ENCODE results near the gene ASXL1. TPM values are rescaled to one million over a fixed set of nuclear protein-coding genes. Genes with fewer than 3 reads are reported as not detected.

Gene ASXL1
- total and polyA plus RNA-seq, 9 of the 15 experiments (the other 6 are each of a cell fraction or from before 2014, with no cell fraction given): 6.5 to 65.3 (median 32.3) TPM

- WGBS (ENCODE audit: insufficient coverage, low coverage, missing lambda C conversion rate): 42% methylated on average over 2 of the region's 2 CpGs
- H3K9ac ChIP-seq (ENCODE audit: insufficient read depth in 1 of 2, low read depth in 2 of 2, low read length in 2 of 2): no peak overlapping the region
- H3K79me2 ChIP-seq (ENCODE audit: control insufficient read depth, insufficient read depth, low read length): peaks cover 50% of the 10 kb centered on the region
- H3K4me1 ChIP-seq (replicated peaks in 1 of 2; ENCODE audit: control insufficient read depth in 2 of 2, insufficient read depth in 2 of 2, low read length in 2 of 2): peaks cover 0 to 5% of the 10 kb centered on the region in 2 experiments; a peak in 2 of 5 replicates
- peak overlapping the region; percentile 42; the same call in 2 of the 3 replicates for H3K27ac ChIP-seq (ENCODE audit: extremely low read depth, low read depth, low read length)
- ChIA-PET POLR2A (interaction anchor here (1.1 to 1.5 kb wide), 5 partner anchors 9 to 32 kb away, joined by 3 to 5 read pairs (median 3); no protein-coding TSS in a partner anchor), CTCF (ENCODE audit: low intra/inter-chr PET ratio) (no interaction called here)
- in situ Hi-C loops (cut with MboI) (no loop called here), intact Hi-C loops (cut with micrococcal nuclease) (no loop called here)
- no peaks in the 10 kb centered on the region for H3K9me3 ChIP-seq (replicated peaks; ENCODE audit: control insufficient read depth, insufficient read depth, low read depth, low read length)
- no TSS peak for BruUV-seq (replicated peaks)
- H3K4me3 ChIP-seq: no peak overlapping the region
- H3K4me2 ChIP-seq (ENCODE audit: insufficient read depth, low read length): no peak overlapping the region
- no peak for FAIRE-seq
- no peaks in the 10 kb centered on the region; the same call in 1 of the 2 replicates for H4K20me1 ChIP-seq (replicated peaks; ENCODE audit: control insufficient read depth, insufficient read depth, low read length)
- peak; percentile 72 for ATAC-seq
- peaks cover 22% of the 10 kb centered on the region; the same call in 1 of the 3 replicates for H3K36me3 ChIP-seq (ENCODE audit: control insufficient read depth, insufficient read depth, low read length)
- no peaks in the 10 kb centered on the region for H3K9me1 ChIP-seq (ENCODE audit: control insufficient read depth, insufficient read depth, low read length)
- DNase-seq (ENCODE audit: extremely low read depth in 1 of 4, low spot score in 3 of 4): no peak
- H2AFZ ChIP-seq (ENCODE audit: low read depth, low read length): no peak overlapping the region
- no peaks in the 10 kb centered on the region for H3K27me3 ChIP-seq (ENCODE audit: control insufficient read depth in 2 of 2, insufficient read depth in 2 of 2, low read length in 2 of 2)
- no peak for TF ChIP-seq CSDE1 (IDR thresholded peaks at IDR 0.05)
- peak; percentile 57; the same call in 1 of the 2 replicates for TF ChIP-seq SMARCA5 (IDR thresholded peaks at IDR 0.05)
- no peak for TF ChIP-seq MCM2 (IDR thresholded peaks at IDR 0.05; ENCODE audit: low read depth)
- TF ChIP-seq TRIM28 (IDR thresholded peaks at IDR 0.05): peak; percentile 59; the same call in 1 of the 2 replicates
- TF ChIP-seq FOXM1 (IDR thresholded peaks at IDR 0.05; ENCODE audit: low read depth): no peak
- 0 out of 2 replicates have a peak, but pooled peaks have one; percentile 51 for TF ChIP-seq FOXM1 (CRISPR knock-in tag; IDR thresholded peaks at IDR 0.05; ENCODE audit: low read depth)
- peak; percentile 29 for TF ChIP-seq ARID1B (IDR thresholded peaks at IDR 0.05)
- no peak for TF ChIP-seq TEAD1 (CRISPR knock-in tag; IDR thresholded peaks at IDR 0.05)
- TF ChIP-seq PTBP1 (IDR thresholded peaks at IDR 0.05; ENCODE audit: low read depth, low read length): no peak
- TF ChIP-seq SNAPC5 (CRISPR knock-in tag; IDR thresholded peaks at IDR 0.05): no peak
- peak; percentile 28; the same call in 1 of the 2 replicates for TF ChIP-seq C11orf30 (IDR thresholded peaks at IDR 0.05; ENCODE audit: low read depth)
- no peak for TF ChIP-seq ZBTB8A (IDR thresholded peaks at IDR 0.05; ENCODE audit: partially characterized antibody)
- no peak for TF ChIP-seq SETDB1 (IDR thresholded peaks at IDR 0.05; ENCODE audit: low read length)
- TF ChIP-seq RAD21 (CRISPR knock-in tag; conservative IDR thresholded peaks at IDR 0.05 in 1 of 2, IDR thresholded peaks at IDR 0.05 in 1 of 2): peak in 1 of 2 experiments; percentile 27; a peak in 1 of 4 replicates
- no peak for TF ChIP-seq ASH1L (IDR thresholded peaks at IDR 0.05; ENCODE audit: borderline replicate concordance, low read depth, partially characterized antibody)
- TF ChIP-seq LCOR (CRISPR knock-in tag; IDR thresholded peaks at IDR 0.05): no peak
- TF ChIP-seq ZNF699 (CRISPR knock-in tag; IDR thresholded peaks at IDR 0.05; ENCODE audit: insufficient replicate concordance): no peak
- TF ChIP-seq PML (IDR thresholded peaks at IDR 0.05; ENCODE audit: low read length): no peak
- peak; percentile 66; the same call in 1 of the 2 replicates for TF ChIP-seq SOX6 (IDR thresholded peaks at IDR 0.05)
- peak; percentile 33; the same call in 1 of the 2 replicates for TF ChIP-seq ZNF384 (IDR thresholded peaks at IDR 0.05; ENCODE audit: low read depth, low read length)
- no peak for TF ChIP-seq PHTF2 (CRISPR knock-in tag; IDR thresholded peaks at IDR 0.05)
- TF ChIP-seq SMARCA4 (IDR thresholded peaks at IDR 0.05): peak; percentile 32; the same call in 1 of the 2 replicates
- no peak for TF ChIP-seq CHD1 (IDR thresholded peaks at IDR 0.05; ENCODE audit: low read length)
- no peak for TF ChIP-seq RBM15 (IDR thresholded peaks at IDR 0.05; ENCODE audit: insufficient read depth, low read length)
- TF ChIP-seq ZNF121 (CRISPR knock-in tag; conservative IDR thresholded peaks at IDR 0.05): peak; percentile 52; the same call in 1 of the 2 replicates
- 0 out of 2 replicates have a peak, but pooled peaks have one; percentile 38 for TF ChIP-seq DPF2 (IDR thresholded peaks at IDR 0.05)
- TF ChIP-seq SREBF2 (CRISPR knock-in tag; IDR thresholded peaks at IDR 0.05): no peak
- peak; percentile 23; the same call in 1 of the 2 replicates for TF ChIP-seq MAFK (IDR thresholded peaks at IDR 0.05; ENCODE audit: low read length)
- TF ChIP-seq FOXK2 (conservative IDR thresholded peaks at IDR 0.05 in 1 of 2, IDR thresholded peaks at IDR 0.05 in 1 of 2; ENCODE audit: low read depth in 2 of 2): no peak
Measured at GRCh38 chr20:32391003-32391402, 32.9 kb downstream of the ASXL1 start.
